ENCODE data around the gene GLIS1. TPM values are rescaled to one million over a fixed set of nuclear protein-coding genes. Genes with fewer than 3 reads are reported as not detected.
A peak's percentile ranks its signal among the peaks of the same experiment; 100 is the strongest.
"Not testable (repeated sequence)": the region's sequence is repeated elsewhere in the genome, so short reads cannot be mapped to it uniquely, and the experiment has no call there.

GLIS1 gene
- total RNA-seq, 1 experiment from 2014 or later: 0.71 TPM

DNA sequence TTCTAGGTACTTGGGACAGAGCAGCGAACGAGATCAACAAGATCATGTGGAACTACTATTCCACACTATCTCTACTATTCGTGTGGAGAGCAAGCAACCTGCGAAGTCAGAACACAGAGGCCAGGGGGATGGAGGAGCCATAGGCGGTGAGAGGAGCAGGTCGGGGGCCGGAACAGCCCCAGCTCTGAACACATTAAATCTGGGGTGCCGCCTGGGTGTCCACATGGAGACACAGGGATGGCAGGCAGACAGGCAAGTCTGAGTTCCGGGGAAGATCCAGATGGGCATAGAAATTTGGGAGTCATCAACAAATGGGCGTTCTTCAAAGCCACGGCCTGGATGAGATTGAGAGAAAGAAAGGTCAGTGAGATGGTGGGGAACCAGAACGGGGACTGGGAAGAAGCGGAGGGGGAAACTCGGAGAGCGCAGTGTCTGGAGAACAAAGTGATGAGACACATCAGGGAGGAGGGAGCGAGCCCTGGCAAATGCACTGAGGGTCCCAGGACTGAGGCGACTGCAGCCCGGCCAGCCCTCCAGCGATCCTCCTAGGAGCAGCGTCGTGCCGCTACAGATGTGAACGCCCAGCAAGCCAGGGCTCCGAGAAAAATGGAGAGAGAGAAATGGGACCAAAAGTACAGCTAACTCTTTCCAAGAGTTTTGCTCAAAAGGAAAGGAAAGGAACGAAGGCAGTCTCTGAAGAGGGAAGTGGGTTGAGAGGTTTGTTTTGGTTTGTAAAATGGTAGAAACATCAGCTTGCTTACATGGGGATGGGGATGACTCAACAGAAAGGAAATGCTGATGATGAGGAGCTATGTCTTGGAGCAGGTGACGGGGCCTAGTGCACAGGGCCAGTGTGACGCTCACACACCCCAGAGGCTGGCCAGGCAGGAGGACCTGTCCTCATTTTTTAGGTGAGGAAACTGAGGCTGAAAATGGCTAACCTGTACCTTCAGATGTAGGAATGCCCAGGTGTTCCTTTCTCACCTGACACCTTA is 84.5 kb downstream of the GLIS1 start:
- DNase-seq (ENCODE audit: low read depth): peak; percentile 63

DNA sequence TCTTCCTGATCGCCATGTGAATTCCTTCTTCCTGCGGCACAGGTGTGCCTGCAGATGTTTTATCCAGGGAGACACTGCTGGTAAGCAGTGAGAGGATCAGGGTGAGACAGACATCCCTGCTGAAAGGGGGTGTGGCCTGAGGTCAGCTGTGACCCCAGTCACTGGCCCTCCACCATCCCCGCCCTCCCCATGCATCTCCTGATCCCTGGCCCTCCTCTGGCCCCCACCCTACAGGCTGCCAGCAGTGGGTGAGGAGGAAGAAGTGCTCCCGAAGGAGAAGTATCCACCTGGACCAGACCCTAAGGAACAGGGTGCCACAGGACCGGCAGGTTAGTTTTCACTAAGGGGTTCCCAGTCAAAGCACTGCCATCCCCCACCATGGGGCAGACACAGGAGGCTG is 85.3 kb downstream of the GLIS1 start:
- DNase-seq (ENCODE audit: low read depth): no peak

DNA sequence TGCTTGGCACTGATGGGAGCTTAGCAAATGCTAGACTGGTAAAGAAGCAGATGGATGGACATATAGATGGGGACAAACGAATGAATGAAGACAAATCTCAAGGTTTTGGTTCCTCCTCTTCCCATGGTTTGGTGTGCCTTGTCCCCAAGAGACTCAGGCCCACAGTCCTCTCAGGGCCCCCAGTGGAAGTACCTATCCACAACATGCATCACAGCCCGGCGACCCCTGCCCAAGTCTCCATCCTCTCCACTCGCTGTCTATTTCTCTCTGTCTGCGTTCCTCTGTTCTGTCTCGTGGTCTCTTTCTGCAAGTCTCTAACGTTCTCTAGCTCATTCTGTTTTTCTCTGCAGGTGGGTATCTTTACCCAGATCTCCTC is 85.8 kb downstream of the GLIS1 start:
- DNase-seq (ENCODE audit: low read depth): no peak

DNA sequence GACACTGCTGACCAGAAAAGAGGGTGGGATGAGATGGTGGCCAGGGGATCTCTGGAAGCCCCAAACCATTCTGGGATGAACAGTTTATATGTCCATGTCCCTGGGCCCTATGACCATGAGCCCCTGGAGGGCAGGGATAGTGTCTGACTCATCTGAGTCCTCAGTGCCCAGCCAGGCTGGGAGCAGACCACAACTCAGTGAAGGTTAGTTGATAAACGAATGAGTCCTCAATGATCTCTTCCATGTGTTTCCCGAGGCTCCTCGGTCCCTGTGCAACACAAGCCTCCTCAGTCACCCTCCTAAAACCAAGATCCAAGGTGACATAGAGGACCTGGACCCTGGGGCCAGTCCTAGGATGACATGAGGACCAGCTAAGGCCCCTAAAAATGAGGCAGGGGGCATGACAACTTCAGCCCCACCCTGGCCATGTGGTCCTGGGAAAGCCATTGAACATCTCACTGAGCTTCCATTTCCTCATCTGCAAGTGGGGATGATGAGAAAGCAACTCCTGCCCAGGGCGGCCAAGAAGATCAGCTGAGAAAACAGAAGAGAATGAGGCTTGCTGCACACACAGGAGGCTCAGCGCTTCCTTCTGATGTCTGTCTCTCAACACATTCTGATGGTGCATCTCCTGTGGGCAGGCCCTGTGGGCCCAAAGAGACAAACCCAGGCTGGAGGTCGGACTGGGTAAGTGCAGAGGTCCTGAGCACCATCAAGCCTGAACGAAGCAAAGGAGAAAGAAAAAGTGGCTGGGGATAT is 86.3 kb downstream of the GLIS1 start:
- DNase-seq (ENCODE audit: low read depth): no peak

DNA sequence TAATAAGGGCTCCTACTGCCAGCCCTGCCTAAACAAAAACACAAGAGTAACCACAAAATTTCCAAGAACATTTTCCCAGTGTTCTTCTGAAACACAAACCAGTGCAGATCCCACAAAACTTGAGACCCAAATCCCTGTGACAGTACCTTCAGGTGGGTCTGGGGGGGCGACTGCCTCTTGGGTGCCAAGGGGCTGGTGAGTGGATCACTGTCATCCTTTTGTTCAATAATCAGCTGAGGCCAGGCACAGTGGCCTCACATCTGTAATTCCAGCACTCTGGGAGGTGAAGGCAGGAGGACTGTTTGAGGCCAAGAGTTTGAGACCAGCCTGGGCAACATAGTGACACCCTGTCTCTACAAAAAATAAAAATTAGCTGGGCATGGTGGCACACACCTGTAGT is 87.6 kb downstream of the GLIS1 start:
- no peak for DNase-seq (ENCODE audit: low read depth)

DNA sequence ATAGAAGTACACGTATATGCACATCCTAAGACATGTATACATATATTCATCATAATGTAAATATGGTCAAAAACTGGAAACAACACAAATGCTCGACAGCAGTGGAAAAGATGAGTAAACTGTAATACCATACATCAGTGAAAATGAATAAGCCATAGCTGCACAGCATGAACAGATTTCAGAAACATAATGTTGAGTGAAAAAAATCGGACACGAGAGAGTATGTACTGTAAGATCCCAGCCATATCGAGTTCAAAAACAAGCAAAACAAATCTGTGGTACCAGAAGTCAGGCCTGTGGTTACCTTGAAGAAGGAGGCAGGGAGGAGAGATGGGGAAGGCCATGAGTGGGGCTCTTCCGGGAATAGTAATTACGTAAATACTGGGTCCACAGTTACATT is 90.4 kb downstream of the GLIS1 start:
- DNase-seq (ENCODE audit: low read depth): no peak

DNA sequence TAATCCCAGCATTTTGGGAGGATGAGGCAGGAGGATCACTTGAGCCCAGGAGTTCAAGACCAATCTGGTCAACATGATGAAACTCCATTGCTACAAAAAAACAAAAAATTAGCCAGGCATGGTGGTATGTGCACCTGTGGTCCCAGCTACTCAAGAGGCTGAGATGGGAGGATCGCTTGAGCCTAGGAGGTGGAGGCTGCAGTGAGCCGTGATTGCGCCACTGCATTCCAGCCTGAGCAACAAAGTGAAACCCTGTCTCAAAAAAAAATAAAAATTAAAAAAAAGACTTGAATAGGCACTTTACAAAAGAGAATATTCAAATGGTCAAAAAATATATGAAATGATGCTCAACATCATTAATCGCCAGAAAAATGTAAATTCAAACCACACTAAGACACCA is 91.0 kb downstream of the GLIS1 start:
- DNase-seq (ENCODE audit: low read depth): not testable (repeated sequence)

DNA sequence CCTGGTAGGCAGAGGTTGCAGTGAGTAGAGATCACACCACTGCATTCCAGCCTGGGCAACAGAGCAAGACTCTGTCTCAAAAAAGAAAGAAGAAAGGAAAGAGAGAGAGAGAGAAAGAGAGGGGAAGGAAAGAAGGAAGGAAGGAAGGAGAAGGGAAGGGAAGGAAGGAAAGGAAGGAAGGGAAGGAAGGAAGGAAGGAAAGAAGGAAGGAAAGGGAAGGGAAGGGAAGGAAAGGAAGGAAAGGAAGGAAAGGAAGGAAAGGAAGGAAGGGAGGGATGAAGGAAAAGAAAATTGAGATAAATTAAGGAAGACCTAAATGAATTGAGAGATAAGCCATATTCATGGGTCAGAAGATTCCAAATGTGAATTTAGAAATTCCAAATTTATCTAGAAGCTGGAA is 92.2 kb downstream of the GLIS1 start:
- DNase-seq (ENCODE audit: low read depth): no peak

DNA sequence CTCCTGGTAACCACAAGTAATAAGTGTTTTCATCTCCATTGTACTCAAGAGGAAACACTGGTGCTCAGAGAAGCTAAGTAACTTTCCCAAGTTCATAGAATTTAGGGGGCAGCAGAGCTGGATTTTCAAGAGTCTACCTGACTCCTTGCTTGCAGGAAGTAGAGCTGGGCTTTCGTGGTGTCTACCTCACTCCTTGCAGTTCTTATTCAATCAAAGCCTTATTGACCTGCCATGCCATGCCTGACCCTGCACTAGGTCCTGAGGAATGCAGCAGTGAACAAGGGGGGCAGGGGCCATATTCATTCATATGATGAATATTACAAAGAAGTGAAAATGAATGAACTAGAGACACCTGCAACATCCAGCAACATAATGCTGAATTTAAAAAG is 93.3 kb downstream of the GLIS1 start:
- DNase-seq (ENCODE audit: low read depth): no peak

DNA sequence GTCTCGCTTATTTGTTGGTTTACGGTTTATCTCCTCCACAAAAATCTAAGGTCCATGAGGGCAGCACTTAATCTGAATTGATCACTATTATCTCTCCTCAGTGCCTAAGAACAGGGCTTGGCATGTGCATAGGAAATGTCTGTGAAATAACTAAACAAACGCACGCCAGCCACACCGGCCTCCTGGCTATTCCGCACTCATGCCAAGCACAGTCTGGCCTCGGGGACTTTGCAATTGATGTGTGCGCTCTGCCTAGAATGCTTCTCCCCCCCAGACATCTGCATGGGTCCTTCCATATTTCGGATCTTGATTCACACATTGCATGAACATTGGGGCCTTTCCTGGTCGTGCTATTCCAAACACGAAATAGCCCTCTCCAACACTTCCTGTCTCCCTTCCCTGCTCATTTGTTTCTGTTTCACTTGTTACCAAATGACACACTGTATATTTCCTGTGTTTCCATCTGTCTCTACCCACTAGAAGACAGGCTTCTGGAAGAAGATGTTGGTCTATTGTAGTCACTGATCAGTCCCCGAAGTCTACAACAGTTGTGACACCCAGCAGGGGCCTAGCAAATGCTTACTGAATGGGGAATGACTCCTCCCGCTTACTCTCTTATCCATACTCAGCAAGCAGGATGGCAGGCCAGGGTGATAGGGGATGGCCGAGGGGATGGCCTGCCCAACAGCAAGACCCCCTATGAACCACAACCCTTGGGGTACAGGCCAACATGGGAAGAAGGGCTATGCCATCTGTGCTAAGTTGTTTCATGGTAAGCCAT is 93.9 kb downstream of the GLIS1 start:
- DNase-seq (ENCODE audit: low read depth): no peak

DNA sequence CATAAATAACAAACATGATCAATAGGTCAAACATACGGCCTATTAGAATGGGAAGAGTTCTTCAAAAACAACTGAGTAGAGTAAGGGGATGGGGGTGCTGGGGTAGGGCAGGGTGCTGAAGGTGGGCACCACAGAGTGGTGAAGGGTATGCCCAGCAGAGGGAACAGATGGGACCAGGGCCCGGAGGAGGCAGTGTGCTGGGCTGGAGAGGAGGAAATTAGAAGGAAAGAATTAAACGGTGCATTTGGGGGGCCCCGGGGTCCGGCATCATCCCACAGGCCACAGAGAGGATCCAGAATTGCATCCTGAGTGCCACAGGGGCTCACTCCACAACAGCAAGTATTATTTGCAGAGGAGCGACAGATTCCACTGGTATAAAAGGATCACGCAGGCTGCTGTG is 94.5 kb downstream of the GLIS1 start:
- no peak for DNase-seq (ENCODE audit: low read depth)

DNA sequence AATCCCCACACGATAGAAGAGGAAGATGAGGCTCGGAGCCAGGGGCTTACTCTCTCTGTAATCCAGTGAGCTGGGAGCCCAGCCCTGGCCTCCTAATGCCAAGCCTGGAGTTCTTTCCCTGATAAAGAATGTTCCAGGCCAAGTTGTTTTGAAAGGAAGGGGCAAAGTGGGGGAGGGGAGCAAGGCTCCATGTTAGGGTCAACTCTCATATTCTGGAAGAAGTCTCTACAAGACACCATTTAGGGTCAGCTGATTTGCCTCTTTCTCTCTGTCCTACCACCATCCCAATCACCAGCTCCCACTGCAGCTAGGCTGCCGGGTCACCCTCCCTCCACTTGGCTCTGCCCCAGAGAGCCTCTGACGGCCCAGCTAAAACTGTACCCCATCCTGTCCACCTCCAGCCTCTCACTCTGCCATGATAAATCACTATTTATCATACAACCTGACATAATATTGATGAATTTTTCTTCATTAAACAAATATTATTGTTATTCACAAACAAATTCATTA is 95.0 kb downstream of the GLIS1 start:
- no peak for DNase-seq (ENCODE audit: low read depth)

DNA sequence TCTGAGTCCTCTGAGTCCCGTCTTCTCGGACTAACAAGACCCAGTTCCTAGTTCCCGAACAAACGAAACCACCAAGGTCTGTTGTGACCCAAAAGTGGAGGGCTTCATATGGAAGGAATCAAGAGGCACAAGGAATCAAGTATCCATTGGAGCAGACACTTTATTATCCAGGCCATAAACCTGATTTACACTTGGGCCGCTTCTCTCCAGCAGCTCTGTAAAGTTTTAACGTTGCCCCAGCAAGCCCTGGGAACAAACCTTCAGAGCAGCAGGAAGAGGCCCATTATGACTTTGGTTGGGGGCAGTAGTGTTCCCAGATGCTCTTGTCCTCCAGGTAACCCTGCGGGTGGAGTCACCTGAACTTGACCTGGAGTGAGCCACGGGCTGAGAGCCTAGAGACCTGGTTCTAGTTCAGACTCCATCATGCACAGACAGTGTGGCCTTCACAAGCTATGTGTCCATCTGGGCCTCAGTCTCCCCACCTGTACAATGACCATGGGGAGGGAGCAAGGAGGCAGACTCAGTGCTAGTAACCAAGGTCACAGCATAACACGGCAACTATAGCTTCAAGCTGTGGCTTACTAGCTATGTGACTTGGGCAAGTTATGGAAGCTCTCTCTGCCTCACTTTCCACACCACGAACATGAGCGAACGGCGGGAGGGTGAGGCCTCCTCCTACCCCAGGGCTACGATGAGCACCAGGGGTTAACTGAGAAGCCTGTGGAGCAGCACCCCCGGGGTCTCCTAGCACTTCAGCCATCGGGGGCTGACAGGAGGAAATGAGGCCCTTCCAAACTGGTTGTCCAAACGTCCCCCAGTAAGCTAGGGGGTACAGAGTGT is 95.7 kb downstream of the GLIS1 start:
- DNase-seq (ENCODE audit: low read depth): no peak

DNA sequence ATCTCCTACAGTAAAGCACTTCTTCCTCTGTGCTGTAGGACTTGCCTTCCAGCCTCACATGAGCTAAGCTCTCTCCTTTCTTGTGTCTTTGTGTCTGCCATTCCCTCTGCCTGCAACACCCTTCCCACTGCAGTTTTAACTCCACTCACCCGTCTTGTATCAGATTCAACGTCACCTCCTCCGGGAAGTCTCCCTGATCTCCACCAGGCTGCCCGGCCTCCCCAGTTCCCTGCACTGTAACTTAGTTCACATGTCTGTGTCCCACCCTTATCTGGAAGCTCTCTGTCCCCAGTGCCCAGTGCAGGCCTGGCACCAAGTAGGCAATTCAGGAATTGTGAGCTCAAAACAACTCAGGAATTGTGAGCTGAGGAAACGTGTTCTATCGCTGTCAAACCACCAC is 96.4 kb downstream of the GLIS1 start:
- DNase-seq (ENCODE audit: low read depth): no peak

DNA sequence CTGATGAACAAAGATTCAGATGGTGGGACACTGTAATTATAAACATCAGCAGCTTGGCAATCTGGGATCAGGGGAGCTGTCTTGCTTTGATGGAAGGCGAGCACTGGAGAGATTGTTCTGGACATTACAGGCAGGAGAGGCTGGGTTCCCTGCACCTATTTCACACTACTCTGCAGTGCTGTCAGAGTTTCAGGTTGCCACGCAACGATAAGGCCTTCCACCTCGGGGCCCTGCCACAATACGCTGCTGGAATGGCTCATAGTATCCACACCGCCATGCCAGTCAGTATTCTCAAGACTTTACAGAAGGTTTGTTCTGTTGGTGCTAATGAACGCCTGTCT is 96.8 kb downstream of the GLIS1 start:
- no peak for DNase-seq (ENCODE audit: low read depth)

DNA sequence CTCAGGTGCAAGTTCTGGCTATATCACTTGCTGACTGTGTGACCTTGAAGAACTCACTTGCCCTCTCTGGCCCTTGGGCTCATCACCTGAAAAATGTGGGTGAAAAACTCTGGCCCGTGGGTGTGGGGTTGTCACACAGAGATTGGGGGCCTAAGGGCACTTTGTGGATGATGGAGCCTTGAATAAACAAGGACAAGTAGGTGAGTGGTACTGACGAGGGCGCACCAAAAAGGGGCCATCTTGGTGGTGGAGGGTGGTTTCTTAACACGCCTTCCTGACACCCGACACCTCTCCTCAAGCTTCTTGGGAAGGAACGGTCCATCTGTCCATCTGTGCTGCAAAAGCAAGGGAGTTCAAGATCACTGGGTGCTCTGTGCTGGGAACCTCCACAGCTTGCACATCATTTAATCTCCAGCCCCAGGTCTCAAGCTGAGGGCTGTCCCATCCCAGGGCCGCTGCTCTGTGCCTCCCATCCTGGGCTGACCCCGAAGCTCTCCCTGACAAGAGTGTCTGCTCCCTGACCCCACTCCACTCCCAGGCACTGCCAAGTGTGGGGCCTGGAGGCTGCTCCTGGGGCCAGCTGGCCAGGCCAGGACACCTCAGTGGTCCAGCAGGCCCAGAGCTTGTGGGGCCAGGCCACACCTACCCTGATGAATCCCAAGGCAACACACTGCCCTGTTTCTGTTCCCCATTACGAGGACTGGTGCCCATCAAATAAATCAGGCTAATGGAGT is 97.3 kb downstream of the GLIS1 start:
- DNase-seq (ENCODE audit: low read depth): no peak

DNA sequence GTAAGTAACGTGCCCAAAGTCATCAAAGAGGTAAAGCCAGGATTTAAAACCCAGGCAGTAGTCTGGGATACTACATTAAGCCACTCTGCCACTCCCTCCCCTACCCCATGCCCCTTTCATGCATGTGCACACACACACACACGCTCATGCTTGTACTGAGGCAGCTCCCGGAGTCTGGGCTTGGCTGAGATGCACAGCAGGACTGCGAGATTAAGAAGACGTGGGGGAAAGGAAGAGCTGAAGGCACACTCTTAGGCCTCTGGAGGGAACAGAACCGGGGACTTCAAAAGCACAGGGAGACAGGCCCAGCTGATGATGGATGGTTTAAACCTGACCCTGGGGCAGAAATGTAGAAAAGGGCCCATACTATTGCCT is 98.3 kb downstream of the GLIS1 start:
- DNase-seq (ENCODE audit: low read depth): no peak

DNA sequence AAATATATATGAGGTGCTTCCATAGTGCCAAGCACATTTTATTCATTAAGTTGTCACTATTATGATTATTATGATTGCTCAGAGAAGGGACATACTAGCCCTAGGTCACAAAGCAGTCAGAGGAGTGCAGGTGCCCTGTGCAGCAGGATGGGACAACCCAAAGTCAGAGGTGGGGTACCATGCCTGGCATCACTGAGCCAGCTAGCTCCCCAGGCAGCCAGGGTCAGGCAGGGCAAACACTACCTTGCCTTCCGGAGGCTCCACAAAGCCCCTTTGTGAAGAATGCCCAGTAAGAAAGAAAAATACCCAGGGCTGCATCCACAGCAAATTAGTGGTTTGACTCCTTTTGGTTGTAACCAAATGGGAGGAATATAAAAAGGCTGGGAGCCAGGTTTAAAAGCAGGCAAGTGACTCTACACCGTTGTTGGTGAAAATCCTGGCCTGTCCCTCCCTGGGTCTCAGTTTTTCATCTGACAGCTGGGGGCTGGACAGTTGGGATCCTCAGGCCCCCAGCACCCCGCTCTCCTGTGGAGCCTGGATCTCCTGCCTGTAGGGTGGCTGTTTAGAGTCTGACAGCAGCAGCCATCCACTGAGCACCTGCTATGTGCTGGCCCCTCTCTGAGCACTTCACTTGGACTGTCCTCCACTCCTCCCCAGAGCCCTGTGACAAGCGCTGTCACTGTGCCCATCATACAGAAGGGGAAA is 98.8 kb downstream of the GLIS1 start:
- DNase-seq (ENCODE audit: low read depth): no peak

DNA sequence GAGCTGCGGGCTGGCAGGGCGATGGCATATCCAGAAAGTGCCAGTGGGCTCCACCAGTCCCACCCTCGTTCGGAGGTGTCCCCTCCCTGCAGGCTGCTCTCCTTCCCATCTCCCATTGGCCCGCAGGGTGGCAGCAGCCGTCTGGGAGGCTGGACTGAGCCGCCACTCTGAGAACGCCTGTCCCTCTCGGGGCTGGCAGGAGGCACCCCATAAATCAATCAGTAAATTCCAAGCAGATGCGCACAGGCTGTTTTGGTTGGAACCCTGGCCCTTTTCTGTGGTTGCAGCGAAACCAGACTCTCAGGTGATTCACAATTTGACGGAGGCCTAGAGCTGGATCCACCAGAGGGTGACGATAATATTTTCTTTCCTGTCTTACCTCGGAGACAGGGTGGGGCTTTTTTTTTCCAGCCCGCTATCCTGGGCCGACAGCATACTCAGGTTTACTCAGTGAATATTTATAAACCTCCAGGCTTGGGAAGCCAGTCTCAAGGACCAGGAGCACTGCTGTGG is 99.7 kb downstream of the GLIS1 start:
- DNase-seq (ENCODE audit: low read depth): peak; percentile 82

All from HT1080 (cell line).